ENCODE data around the gene REL.

GRCh38 chr2:60962528-60962927, 81.2 kb downstream of the REL start:
- no peak for TF ChIP-seq EZH2phosphoT487 (IDR thresholded peaks at IDR 0.05; ENCODE audit: borderline replicate concordance, low read length)
- TF ChIP-seq CTCF (conservative IDR thresholded peaks at IDR 0.05; ENCODE audit: low read depth, low read length), result no peak

Data from PC-3 (cell line).